AG10803 (cell line): ENCODE data around the gene CYP39A1.

ENCODE experiments used
- DNase-seq: peaks from one replicate; pipeline ENCODE4 v3.0.0; 2010; ENCODE audit warnings: low read depth
- H3K4me3 ChIP-seq: 2 replicates; pipeline ENCODE4 v1.5.1; 2011; ENCODE audit warnings: mild to moderate bottlenecking, low read length, control low read depth
- TF ChIP-seq, protein P1 (sequence below): conservative IDR thresholded peaks from 2 replicates; pipeline ENCODE4 v1.5.1; 2011; ENCODE audit warnings: mild to moderate bottlenecking, low read length, control low read depth, inconsistent platforms

The CYP39A1 gene

DNA sequence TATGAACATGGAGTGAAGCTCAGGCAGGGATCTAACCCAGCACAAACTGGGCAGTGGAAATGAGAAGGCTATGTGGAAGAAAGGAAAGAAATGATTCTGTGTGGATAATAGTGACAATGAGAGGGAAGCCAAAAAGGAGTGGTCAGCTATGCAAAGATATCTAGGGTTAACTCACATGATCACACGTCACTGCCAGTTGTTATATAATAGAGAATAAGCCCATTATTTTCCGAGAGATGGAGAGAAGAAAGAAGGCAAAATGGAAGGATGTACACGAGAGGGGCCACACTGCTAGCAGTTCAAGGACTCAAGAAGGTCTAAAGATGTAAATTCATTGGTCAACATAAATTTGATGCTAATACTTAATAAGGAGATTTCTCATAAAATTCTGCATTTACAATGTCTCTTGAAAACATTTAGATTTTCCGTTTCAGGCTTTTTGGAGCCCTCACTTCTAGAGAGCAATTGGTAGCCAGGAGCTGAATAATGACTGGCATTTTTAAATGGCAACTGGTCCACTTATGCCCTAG, 142.6 kb downstream of the CYP39A1 start:
- DNase-seq: no peak
- TF ChIP-seq, protein P1, sequence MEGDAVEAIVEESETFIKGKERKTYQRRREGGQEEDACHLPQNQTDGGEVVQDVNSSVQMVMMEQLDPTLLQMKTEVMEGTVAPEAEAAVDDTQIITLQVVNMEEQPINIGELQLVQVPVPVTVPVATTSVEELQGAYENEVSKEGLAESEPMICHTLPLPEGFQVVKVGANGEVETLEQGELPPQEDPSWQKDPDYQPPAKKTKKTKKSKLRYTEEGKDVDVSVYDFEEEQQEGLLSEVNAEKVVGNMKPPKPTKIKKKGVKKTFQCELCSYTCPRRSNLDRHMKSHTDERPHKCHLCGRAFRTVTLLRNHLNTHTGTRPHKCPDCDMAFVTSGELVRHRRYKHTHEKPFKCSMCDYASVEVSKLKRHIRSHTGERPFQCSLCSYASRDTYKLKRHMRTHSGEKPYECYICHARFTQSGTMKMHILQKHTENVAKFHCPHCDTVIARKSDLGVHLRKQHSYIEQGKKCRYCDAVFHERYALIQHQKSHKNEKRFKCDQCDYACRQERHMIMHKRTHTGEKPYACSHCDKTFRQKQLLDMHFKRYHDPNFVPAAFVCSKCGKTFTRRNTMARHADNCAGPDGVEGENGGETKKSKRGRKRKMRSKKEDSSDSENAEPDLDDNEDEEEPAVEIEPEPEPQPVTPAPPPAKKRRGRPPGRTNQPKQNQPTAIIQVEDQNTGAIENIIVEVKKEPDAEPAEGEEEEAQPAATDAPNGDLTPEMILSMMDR: no peak
- H3K4me3 ChIP-seq: no peak overlapping the region

GRCh38 chr6:46509063-46509462, 143.6 kb downstream of the CYP39A1 start:
- TF ChIP-seq, protein P1: no peak
- H3K4me3 ChIP-seq: no peak overlapping the region
- DNase-seq: no peak

- H3K4me3 ChIP-seq: no peak overlapping the region
- no peak for DNase-seq
- TF ChIP-seq, protein P1: no peak
Observed at GRCh38 chr6:46507426-46507825, 145.2 kb downstream of the CYP39A1 start.

DNA sequence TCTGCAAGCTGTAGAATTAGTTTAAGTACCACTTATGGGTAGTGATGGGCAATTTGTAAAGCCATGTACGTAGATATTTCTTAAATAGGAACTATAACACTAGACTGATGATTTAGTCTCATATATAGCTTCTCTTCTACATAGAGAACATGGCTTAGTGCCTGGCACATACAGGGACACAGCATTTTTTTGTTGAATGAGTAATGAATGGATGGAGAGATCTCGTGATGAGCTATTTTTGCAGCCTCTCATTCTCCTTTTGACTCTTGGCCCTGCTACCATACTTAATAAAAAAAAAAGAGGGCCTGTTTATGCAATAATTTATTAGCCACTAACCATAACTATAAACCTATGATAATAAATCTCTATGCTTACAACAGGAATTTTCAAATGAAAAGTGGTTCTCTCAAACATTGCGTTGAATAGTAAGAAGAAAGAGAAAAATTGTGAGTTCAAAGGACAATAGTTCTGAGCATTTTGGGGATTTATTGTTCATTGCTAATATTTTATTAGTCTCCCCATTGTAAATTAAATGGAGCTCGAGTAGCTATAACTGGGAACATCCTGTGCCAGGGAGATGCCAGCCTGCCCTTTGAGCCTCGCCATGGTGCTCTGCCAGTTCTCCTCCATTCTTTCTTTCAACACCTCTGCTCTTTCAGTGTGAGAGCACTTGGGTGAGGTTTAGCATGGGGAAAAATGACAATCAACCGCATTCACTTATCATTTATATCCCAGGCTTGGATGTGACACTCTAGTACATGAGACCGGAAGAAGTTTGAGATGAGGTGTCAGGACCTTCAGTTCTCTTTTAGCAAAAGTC, 146.7 kb downstream of the CYP39A1 start:
- TF ChIP-seq, protein P1: no peak
- no peak overlapping the region for H3K4me3 ChIP-seq
- no peak for DNase-seq

DNA sequence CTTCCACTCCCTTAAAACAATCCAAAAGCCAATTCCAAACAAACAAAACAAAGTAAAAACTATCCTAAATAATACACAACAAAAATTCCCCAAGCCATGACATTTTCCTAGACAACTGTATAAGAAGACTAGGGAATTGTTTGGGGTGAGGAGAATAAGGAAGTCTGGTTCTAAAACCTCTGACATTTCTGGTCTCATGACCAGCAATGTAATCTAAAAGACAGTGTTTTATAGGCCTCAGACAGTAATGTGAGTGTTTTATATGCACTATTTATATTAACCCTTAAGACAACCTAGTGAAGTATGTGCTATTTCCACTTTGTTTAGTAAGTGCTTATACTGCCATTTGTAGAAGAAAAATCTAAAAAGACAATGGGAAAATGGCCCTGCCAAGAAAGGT, 148.4 kb downstream of the CYP39A1 start:
- no peak overlapping the region for H3K4me3 ChIP-seq
- DNase-seq: no peak
- TF ChIP-seq, protein P1: no peak

GRCh38 chr6:46502486-46503119, 150.0 kb downstream of the CYP39A1 start:
- no peak for DNase-seq
- H3K4me3 ChIP-seq: no peak overlapping the region
- TF ChIP-seq, protein P1: no peak
